HG02623 (cell line): ENCODE data around the gene ATP6V1F.
"Not testable (repeated sequence)": the region's sequence is repeated elsewhere in the genome, so short reads cannot be mapped to it uniquely, and the experiment has no call there.

Experiments
- ATAC-seq: cut with Tn5 transposase; IDR thresholded peaks from one replicate; pipeline ENCODE4 v1.9.1; 2021; ENCODE audit warnings: moderate library complexity; ENCODE audit not compliant: unreplicated experiment

The ATP6V1F gene

DNA sequence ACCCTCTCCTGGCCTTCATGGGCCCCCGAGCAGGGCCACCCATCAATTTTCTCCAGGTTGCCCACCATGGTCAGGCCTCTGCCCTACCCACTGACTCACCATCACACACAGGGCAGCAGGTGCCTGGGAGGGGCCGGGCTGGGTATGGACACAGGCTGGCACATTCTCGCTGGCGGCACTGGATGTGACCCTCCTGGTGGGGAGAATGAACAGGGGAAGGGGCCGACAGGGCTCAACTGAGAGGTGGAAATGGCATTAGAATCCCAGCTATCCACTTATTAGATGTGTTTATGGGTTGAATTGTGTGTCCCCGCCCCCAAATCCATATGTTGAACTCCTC, 31.4 kb downstream of the ATP6V1F start:
- no peak for ATAC-seq

DNA sequence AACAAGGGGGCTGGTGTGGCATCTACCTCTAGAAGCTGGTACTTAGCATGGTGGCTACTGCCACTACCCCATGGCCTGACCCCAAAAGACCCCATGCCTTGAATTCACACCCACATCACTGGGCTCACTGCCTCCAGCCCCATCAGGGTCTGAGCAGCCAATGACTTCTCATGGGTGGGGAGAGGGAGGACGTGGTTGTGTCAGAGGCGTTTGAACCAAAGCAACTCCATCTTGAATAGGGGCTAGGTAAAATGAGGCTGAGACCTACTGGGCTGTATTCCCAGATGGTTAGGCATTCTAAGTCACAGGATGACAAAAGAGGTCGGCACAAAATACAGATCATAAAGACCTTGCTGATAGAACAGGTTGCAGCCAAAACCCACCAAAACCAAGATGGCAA, 32.7 kb downstream of the ATP6V1F start:
- no peak for ATAC-seq

DNA sequence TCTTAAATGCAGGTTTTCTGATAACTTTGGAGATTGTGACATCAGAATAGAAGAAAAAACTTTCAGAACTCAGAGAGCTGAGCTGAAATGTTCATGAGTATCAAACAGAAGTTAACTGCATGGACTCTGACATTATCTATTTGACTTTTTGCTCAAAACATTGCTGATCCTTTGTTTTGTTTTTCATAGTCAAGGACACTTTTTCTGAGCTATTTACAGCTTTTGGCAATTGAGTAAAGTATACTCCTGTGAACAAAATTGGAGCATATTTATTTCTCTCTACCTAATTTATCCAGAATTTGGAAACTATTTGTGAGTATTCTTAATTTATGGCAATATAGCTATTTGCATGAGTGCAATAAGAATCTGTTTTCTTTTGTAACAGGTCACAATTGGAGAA, 36.7 kb downstream of the ATP6V1F start:
- no peak for ATAC-seq

DNA sequence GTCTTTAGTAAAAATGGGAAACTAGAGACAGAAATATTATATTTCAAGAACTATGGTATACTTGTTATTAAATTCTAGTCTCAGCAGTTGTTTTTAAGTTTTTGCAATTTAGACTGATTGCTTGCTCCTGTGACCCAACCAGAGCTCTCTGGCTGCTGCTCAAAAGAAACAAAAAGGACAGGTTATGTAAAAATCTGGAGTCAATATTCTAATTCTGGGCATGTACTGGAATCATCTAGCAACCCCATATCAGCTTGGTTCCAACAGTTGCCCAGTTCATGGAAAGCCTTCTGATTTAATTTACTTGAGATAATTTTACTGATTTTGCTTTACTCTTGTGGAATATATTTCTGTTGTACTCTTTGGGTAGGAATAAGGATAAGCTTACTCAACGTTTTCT, 37.6 kb downstream of the ATP6V1F start:
- no peak for ATAC-seq

DNA sequence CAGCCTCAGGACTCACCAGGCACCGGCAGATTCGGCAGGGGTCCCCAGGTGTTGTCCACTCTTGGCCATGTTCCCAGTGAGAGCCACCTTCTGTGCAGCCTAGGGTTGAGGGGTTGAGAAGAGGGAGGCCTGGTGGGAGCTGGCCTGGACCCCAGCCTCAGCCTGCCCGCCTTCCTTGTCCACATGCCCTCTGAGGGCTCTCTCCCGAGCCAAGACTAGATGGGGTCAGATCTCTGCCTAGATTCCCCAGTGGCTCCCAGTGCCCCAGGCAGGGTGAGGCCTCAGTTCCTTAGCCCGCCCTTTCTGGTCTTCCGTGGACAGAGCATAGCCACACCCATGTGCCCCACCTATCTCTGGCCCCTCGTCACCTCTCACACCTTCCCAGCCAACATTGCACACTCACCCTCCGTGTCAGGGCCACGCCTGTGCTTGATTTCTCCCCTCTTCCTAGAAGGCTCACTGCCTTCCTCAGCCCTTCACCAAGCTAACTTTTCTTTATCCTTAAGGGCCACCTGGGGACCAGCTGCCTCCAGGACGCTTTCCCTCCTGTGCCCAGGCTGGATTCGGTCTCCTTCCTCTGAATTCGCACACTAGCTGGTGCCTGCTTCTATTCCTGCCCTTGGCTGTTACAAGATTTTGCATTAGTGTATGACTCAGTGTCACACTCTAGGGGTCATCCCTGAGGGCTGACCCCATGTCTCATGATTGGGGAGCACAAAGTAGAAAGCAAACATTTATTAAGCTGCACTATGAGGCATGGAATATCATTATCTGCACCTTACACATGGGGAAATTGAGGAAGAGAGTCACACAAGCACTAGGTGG, 40.3 kb downstream of the ATP6V1F start:
- no peak for ATAC-seq

DNA sequence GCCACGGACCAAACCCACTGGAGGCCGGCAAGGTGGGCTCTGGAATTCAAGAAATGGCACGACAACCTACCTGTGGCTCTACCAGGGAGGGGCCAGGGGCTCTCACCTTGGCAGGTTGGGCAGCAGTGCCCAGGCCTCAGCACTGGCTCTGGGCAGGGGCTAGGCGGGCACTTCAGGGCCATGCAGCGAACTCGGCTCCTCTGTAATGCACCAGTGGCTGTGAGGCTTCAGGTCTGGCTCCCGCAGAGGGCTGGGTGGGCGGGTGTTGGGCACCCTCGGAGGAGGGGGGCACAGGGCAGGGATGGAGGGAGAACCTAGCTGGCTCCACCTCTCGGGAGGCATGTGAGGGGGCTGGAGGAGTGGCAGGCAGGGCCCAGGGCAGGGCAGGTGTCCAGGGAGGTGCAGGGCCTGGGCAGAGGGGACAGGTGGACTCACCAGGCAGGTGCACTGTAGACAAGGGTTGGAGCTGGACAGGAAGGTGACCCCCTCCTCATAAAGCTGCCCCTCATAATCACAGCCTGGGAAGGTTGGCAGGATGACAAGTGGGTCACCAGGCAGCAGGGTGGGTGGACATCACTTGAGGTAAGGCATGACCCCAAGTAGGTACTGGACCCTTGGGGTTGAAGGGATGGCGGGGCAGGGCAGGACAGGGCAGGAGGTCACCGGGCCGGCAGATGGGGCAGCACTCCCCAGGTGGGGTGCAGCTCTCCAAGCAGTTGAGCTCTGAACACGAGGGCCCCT, 41.1 kb downstream of the ATP6V1F start:
- ATAC-seq, result no peak

DNA sequence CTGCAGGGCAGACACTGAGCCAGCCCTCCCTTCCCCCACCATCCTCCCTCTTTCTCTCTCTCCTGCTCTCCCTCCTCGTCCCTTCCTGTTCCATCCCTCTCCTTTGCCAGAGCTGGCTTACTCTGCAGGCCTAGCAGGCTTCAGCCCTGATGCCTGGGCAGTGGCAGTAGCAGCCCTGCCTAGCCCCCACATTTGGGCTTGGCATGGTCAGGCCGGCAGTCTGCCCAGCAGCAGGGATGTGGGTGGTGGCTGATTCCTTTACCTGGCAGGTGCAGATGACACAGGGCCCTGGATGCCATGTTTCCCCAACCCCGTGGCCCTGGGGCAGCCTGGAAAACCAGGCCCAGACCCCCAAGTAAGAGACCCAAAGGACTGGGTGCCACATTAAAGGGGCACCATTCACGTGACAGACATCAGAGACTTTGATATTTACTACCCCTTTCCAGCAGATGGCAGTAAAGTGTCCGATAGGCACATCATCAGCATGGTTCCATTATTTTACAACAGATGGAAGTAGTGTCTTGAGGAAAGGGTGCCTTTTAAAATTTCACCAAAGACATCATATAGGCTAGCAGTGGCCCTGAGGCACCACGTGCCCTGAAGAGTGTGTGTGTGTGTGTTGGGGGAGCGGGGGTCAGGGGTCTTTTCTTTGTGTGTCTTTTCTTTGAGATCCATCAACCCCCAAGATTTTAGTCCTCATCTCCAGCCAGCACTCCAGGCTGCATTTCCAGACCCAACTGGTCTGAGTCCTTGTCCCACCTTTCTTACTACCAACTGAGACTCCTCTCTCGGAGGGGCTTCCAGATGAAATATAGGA, 41.9 kb downstream of the ATP6V1F start:
- no peak for ATAC-seq

DNA sequence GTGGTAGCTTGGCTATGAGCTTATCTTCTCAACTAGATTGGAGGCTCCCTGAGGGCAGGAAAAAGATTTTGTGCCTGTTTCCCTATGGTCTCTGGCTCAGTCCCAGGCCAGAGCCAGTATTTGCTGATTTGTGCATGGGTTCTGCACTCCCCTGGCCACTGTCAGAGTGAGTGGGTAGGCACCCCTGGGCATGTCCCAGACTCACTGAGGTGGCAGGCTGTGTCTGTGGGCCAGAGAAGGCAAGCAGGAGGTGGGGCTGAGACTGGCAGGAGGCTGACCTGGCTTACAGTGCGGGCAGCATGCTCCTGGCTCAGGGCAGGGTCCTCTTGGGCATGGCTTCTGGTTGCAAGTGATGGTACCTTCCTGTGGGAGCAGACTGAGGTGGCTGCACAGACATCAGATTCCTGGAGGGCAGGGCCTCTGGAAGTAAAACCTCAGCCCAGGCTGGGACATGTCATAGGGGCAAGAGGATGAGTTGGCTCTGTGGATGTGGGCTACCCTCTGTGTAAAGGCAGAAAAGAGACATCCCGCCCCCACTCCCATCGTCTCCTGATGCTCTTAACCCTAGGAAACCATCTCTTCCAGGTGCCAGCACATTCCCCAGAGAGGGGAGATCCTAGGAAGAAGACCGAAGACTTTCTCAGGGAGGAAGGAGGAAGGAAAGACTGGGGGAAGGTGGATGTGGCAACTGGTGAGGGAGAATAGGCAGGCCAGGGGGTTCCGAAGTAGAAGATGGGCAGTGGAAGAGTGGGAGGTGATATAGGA, 43.5 kb downstream of the ATP6V1F start:
- no peak for ATAC-seq

DNA sequence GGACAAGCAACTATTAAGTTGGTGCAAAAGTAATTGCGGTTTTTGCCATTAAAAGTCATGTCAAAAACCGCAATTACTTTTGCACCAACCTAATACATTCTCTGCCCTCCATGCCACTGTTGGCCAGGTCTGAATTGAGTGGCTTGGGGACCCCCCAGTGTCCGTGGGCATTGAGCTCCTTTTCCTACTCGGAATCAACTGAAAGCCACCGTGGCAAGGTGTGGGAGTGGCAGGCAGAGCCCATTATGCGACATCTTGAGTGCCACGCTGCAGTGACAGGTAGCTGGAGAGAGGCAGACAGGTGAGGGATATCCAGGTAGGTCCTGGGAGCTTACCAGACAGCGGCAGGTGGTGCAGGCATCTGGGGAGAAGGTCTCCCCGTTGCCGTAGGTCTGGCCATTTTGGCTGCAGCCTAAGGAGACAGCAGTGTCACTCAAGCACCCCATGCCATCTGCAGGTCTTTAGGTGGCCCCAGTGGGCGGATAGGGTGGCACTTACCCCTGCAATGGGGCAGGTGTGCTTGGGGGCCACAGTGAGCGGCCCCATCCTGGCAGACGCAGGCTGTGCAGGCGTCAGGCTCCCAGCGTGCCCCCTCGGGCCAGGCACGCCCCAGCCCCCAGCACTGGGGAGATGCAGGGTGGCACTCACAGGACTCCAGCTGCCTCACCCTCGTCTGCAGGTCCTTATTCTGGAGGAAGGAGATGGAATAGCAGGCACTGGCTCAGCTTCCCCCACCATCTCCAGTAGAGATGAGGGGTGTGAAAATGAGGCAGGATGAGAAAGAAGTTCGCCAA, 44.3 kb downstream of the ATP6V1F start:
- no peak for ATAC-seq

DNA sequence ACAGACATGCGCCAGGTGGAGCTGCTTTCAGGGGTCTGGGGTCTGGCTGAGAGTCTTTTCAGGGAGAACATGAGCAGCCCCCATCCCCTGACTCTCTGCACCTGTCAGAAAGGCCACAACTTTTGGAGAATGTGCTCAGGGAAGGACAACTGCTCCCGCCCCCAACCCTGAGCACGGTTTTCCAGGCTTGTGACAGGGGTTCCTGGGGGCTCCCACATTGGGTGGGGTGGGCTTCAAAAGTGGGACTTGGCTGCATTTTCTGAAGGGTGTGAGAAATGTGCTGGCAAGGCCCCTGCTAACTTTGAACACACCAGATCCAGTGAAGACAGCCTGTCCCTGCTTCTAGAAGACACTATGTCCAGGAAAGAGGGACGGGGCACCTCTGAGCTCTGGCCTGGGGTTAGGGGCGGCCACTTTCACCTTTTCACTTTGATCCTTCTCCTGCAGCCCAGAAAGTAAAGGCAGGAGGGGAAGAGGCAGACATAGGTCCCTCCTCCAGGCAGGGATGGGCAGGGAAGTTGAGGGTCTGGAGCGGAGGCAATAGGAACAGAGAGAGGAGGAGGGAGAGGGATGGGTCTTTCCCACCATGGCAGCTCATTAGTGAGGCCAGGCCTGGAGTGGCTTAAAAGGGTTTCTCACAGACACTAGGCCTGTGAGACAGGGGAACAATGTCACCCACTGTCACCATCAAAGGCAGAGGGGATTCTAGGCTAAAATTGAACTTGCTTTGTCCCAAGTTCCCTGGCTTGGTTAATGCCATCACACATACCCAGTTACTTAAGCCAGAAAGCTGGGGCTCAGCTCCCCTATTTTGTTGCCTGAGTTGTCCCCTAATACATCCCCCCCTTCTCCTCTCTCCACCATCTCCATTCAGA, 46.3 kb downstream of the ATP6V1F start:
- no peak for ATAC-seq

DNA sequence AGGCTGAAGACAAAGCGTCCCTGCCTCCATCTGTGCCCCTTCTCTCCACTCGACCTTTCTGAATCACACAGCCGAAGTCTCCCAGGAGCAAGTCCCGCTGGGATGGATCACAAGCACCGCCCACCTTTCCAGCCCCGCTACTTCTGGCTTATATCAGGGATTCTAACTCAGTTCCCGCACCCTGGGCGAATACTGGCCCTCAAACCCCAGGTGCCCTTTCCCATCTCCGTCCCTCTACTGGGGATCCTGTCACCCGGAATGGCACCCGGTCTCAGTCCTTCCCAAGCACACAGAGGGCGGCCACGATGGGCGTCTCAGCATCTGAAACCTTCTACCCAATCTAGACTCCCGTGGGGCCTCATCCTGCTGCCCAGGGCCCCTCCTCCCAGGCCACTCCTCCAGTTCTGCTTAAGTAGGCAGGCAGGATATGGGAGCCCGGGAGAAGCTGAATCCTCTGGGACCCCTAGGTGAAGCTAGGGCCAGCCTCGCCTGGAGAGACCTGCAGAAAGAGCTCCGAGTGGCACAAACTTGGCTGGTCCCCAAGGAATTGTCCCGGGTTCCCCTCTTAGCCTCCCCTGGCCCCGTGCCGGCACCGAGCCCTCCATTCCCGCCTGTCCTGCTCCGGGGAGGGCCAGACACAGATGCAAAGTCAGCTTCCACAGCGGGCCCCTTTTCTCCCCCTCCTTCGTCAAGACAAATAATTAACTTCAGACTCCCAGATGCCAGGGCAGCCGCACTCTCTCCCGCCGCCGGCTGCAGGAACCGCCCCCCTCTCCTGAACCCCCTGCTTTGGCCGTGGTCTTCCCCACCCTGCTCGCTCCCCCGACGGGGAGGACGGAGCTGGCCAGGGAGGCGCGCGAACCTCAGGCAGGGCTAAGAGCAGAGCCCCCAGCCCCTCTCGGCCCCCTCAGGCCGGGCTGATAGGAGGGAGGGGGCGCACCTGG, 47.2 kb downstream of the ATP6V1F start:
- ATAC-seq, result no peak

DNA sequence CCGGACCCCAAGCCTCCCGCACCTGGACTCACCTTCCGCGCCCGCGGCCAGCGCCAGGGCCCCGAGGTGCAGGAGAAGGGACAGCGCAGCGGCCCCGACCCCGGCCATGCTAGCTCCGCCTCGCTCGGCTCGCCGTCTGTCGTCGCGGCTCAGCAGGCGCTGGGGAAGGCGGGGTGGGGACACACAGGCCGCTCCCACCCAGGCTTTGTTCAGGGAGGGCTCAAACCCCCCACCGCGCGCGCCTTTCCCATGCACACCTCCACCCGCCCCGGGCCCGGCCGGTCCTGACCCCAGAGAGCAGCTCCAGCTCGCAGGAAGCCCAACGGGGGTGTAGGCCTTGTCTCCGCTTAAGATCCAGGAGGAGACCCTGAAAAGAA, 47.9 kb downstream of the ATP6V1F start, which contains the start of gene KCP:
KCP (minus strand) TSS at position 141 of the 377 bp plus-strand sequence; CDS start at position 108, 33 bp downstream.
- ATAC-seq, result no peak

DNA sequence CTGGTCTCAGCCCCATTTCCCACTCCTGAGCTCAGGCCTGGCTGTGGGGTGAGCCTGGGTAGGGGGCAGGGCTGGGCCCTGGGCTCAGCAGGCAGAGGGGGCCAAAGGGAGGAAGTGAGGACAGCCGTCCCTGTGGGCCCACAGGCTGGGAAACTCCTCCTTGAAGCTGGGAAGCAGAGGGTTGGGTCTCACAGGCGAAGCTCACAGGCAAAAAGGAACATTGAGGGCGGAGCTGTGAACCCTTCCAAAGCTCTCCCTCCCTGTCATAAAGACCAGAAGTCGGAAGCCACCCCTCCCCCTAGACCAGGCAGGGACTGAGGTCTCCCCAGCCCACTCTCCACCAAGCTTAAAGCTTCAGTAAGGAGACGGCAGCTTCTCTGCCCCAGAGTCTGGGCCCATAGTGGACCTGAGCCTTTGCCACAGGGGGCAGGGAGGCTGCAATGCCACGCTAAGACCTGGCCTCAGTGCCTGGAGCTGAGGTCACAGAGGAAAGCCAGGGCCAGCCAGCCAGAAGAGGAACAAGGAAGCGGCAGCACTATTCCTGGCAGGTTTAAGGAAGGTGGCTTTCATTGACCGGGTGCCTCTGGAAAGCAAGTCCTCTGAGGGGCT, 48.9 kb downstream of the ATP6V1F start:
- ATAC-seq, result no peak

DNA sequence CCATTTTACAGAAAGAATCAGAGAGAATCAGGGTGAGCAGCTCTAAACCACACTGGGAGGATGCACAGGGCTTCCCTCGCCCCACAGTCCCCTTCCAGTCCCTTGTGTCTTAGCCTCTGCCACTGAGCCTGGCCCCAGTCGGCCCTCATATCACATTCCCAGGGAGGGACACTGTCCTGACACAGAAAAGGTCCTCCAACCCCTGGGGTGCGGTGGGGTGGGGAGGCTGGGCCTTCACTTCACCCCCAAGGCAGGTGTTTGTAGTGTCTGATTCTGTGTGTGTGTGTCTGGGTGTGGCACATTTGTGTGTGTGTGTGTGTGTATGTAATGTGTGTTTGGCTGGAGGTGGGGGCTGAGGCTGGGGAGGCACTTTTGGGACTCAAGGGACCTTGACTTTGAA, 49.6 kb downstream of the ATP6V1F start:
- ATAC-seq, result no peak

DNA sequence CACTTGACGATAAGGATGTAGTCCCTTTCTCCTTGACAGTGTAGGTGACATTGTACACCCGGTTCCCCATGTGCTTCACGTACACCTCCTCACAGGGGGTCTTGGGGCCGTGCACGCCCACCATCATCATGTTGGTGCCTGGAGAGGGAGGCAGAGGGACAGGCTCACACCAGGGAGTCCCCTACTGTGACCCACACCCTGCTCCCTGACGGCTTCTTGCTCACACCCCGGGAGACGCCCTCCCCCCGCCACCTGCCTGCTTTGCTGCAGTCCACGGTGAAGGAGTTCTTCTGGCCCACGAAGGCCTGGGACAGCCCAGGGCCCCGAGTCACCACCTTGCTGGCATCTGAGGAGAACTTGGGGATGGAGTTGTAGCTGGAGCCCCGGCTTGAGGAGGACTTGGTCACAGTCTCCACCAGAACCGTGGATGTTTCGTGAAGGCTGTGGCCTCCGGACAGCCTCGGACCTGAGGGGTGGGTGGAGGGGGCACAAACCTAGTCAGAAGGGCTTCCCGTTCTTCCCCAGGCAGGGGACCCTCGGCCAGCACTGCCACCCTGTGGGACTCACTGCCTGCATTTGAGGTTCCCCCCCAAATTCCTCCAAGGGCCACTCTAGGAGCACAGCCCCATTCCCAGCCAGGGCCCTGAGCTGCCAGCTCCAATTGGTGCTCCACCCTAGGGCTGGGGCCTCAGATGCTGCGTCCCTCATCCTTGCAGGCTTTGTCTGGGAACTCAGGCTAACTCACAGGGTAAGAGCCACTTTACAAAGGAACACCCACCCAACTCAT, 50.2 kb downstream of the ATP6V1F start:
- not testable (repeated sequence) for ATAC-seq

DNA sequence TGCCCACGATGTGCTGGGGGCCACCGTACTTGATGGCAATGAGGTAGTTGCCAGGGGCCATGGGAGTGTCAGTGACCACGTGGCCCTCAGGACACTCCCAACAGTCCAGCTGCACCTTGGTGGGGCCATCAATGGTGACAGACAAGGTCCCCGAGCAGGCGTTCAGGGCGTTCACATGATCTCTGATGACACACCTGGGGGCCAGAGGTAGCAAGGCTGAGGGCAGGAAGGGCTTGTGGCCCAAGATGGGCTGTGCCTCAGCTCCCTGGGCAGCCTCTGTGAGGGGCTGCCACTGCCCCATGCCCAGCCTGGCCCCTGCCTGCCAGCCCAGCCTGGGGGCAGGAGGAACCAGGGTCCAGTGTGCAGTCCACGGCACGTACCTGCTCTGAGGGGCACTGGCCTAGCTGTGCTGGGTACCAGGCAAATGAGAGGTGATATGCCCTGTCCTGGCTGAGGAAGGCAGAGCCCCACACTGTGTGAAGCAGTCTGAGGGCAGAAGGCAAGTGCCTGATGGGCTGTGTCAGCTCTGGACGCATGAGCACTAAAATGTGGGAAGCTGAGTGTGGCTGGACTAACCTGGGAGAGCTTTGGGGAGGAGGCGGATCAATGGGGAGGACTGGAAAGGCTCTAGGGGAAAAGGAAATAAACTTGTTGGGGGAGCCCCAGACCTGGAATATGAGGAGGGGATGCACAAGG, 51.4 kb downstream of the ATP6V1F start:
- ATAC-seq, result no peak
